Uterus (tissue), 4 donors: ENCODE measurements around the gene TTI1. TPM values are rescaled to one million over a fixed set of nuclear protein-coding genes. Genes with fewer than 3 reads are reported as not detected.

Experiments used
- DNase-seq, 2 donors: peaks; one replicate each; pipeline ENCODE4 v3.0.0-alpha.2; 2019 to 2020
- H3K27ac ChIP-seq, 2 donors: fragments of 200-600 bp; sonication (generic); 1 replicate in 1 of 2; 2 replicates in 1 of 2; pipeline ENCODE4 v1.5.1; 2016 to 2018
- H3K27me3 ChIP-seq, 2 donors: fragments of 200-600 bp; sonication (generic); one replicate each; pipeline ENCODE4 v1.5.1; 2018 to 2019; ENCODE audit warnings: control low read depth in 1 of 2
- H3K36me3 ChIP-seq, 2 donors: fragments of 200-600 bp; sonication (generic); one replicate each; pipeline ENCODE4 v1.5.1; 2019; ENCODE audit warnings: control low read depth in 1 of 2
- H3K4me1 ChIP-seq, 2 donors: fragments of 200-600 bp; sonication (generic); one replicate each; pipeline ENCODE4 v1.5.1; 2018 to 2019; ENCODE audit warnings: control low read depth in 1 of 2
- H3K4me3 ChIP-seq, 2 donors: fragments of 200-600 bp; sonication (generic); 1 replicate in 1 of 2; 2 replicates in 1 of 2; pipeline ENCODE4 v1.5.1; 2018 to 2019; ENCODE audit warnings: mild to moderate bottlenecking in 1 of 2
- H3K9me3 ChIP-seq, 2 donors: fragments of 200-600 bp; sonication (generic); one replicate each; pipeline ENCODE4 v1.5.1; 2019; ENCODE audit warnings: control low read depth in 1 of 2
- CTCF ChIP-seq, 4 experiments: fragments of 200-600 bp in 2 of 4; fragments of 450-650 bp in 2 of 4; sonication (generic) in 2 of 4; IDR thresholded peaks; one replicate each; pipeline ENCODE4 v1.5.1; 2016 to 2019; ENCODE audit warnings: antibody characterized with exemption in 4 of 4, mild to moderate bottlenecking in 2 of 4, moderate library complexity in 1 of 4
- POLR2A ChIP-seq, 2 donors: fragments of 450-650 bp; IDR thresholded peaks; one replicate each; pipeline ENCODE4 v1.6.1; 2016; ENCODE audit warnings: antibody characterized with exemption in 2 of 2, mild to moderate bottlenecking in 1 of 2, moderate library complexity in 1 of 2
- intact Hi-C: fragments of 100-400 bp; cut with DNase I; formaldehyde crosslinking; loops from one replicate; pipeline ENCODE4 v1.15.1; 2023; ENCODE audit warnings: low total_unique reads
- total RNA-seq, 4 donors: library from RNA; depleted of rRNA in 3 of 4; stranded (reverse); fragments of >200 nt in 3 of 4; gene quantifications; one replicate each; pipeline versions ENCODE4 v1.1.0 to v1.2.4, GENCODE V29; 2014 to 2023
- donor health status: DM: yes; HTN: yes; CAD: no.

Gene TTI1
- 10 to 100 TPM in 3 of 4 donors, 1 to 10 TPM in 1; 5.3 to 33.2 (median 24.4) TPM for total RNA-seq

GRCh38 chr20:38033330-38034107 is at the start of gene TTI1, which contains the start of gene RPRD1B:
TTI1 (minus strand) TSS chr20:38033456; CDS start chr20:38013816, 19,640 bp downstream.
RPRD1B (plus strand) TSS chr20:38033746; CDS start chr20:38033948, 202 bp downstream.
- H3K36me3 ChIP-seq = no peaks in the 10 kb centered on the region
- no peaks in the 10 kb centered on the region for H3K27me3 ChIP-seq
- no peaks in the 10 kb centered on the region for H3K9me3 ChIP-seq
- DNase-seq = peak; percentile 89 to 93
- intact Hi-C loops = no loop called here
- peak within 1 kb of the TSS; percentile 85 to 98 for H3K4me3 ChIP-seq
- peak within 1 kb of the TSS; percentile 95 for H3K27ac ChIP-seq
- H3K4me1 ChIP-seq = peaks cover 3 to 8% of the 10 kb centered on the region in 2 donors
- peak; percentile 31 to 64 for TF ChIP-seq POLR2A (IDR thresholded peaks at IDR 0.05)
- peak in 1 of 4 experiments; percentile 19 for TF ChIP-seq CTCF (IDR thresholded peaks at IDR 0.05)

GRCh38 chr20:38082894-38083293 is 49.6 kb upstream of the TTI1 start:
- intact Hi-C loops = no loop called here
- Histone ChIP-seq H3K27me3 (no peaks in the 10 kb centered on the region), H3K9me3 (no peaks in the 10 kb centered on the region), H3K27ac (peak overlapping the region; percentile 68 to 85), H3K36me3 (no peaks in the 10 kb centered on the region), H3K4me3 (no peak overlapping the region), H3K4me1 (peaks cover 0 to 10% of the 10 kb centered on the region in 2 donors)
- DNase-seq = no peak
- TF ChIP-seq POLR2A (IDR thresholded peaks at IDR 0.05) = no peak
- no peak for TF ChIP-seq CTCF (IDR thresholded peaks at IDR 0.05)

- TF ChIP-seq POLR2A (IDR thresholded peaks at IDR 0.05) = no peak
- no peak for TF ChIP-seq CTCF (IDR thresholded peaks at IDR 0.05)
- no peak overlapping the region for H3K4me3 ChIP-seq
- no peaks in the 10 kb centered on the region for H3K27me3 ChIP-seq
- no peaks in the 10 kb centered on the region for H3K36me3 ChIP-seq
- DNase-seq = no peak
- H3K9me3 ChIP-seq = no peaks in the 10 kb centered on the region
- peak overlapping the region; percentile 68 to 85 for H3K27ac ChIP-seq
- intact Hi-C loops = no loop called here
- H3K4me1 ChIP-seq = peaks cover 0 to 10% of the 10 kb centered on the region in 2 donors
These were observed 48.3 kb upstream of the TTI1 start for GRCh38 chr20:38081575-38081974.

- Histone ChIP-seq H3K4me1 (peaks cover 4 to 13% of the 10 kb centered on the region in 2 donors), H3K27me3 (no peaks in the 10 kb centered on the region), H3K27ac (no peak overlapping the region), H3K36me3 (no peaks in the 10 kb centered on the region), H3K4me3 (no peak overlapping the region), H3K9me3 (no peaks in the 10 kb centered on the region)
- no peak for TF ChIP-seq CTCF (IDR thresholded peaks at IDR 0.05)
- no peak for TF ChIP-seq POLR2A (IDR thresholded peaks at IDR 0.05)
- intact Hi-C loops = no loop called here
- no peak for DNase-seq
These were observed 46.1 kb upstream of the TTI1 start for GRCh38 chr20:38079353-38079752.

- no peak for DNase-seq
- Histone ChIP-seq H3K4me1 (peaks cover 0 to 19% of the 10 kb centered on the region in 2 donors), H3K9me3 (no peaks in the 10 kb centered on the region), H3K27me3 (no peaks in the 10 kb centered on the region), H3K4me3 (no peak overlapping the region), H3K36me3 (no peaks in the 10 kb centered on the region), H3K27ac (peak overlapping the region; percentile 82 to 86)
- intact Hi-C loops = no loop called here
- TF ChIP-seq POLR2A (IDR thresholded peaks at IDR 0.05) (no peak), CTCF (IDR thresholded peaks at IDR 0.05) (no peak)
These were observed 44.8 kb upstream of the TTI1 start for GRCh38 chr20:38078084-38078483.
